HG02678 (cell line): ENCODE data around the gene PRICKLE1.

Experiments used
- ATAC-seq: cut with Tn5 transposase; IDR thresholded peaks from one replicate; pipeline ENCODE4 v1.9.1; 2021; ENCODE audit warnings: mild to moderate bottlenecking, moderate library complexity; ENCODE audit not compliant: unreplicated experiment

The PRICKLE1 gene

DNA sequence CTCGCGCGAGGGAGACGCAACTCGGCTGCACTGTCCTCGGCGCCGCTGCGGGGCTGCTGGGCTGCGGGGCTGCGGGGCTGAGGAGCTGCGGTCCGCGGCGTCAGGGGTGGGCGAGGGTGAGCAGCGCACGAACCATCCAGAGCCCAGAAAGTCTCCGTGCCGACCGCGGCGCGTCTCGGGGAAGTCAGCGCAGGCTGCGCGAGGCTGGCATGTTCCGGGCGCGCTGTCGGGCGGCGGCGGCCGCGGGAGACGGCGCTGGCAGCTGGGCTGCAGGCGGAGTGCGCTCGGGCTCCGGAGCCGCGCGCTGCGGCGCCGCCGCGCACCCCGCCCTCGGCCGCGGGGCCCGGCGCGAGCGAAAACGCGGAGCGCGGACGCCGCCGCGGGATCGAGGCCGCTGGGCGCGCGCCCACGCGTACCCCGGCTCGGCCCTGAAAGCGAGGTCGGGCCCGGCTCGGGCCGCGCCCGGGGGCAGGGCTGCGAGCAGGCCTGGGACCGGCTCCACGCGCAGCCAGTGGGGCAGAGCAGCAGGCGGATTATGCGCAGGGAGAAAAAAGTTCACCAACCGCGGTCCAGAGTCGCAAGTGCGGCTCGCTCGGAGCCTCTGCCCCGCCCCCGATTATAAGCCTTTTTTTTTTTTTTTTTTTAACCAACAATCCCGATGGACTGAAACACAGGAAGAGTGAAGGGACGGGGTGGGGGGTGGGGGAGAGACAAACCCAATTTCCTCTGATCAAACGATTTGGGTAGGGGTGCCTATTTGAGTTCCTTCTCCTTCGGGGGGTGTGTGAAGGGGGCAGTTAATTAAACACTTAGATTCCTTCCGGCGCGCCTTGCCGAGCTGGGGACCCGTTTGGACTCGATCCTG, at the start of gene PRICKLE1:
PRICKLE1 (minus strand) TSS at position 282 of the 865 bp plus-strand sequence. CDS start 117,230 bp downstream, outside the sequence.
- ATAC-seq = peak; percentile 84

DNA sequence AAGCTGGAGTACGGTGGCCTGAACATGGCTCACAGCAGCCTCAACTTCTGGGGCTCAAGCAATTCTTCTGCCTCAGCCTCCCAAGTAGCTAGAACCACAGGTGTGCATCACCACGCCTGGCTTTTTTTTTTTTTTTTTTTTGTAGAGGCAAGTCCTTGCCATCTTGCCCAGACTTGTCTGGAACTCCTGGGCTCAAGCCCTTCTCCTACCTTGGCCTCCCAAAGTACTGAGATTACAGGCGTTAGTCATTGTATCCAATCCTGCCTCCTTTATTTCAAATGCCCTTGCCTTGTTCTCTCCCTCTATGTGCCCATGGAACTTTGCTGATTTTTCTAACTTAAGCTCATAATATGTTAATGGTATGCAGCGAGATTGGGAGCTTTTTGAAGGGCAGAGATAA, 49.2 kb upstream of the PRICKLE1 start:
- ATAC-seq = no peak

DNA sequence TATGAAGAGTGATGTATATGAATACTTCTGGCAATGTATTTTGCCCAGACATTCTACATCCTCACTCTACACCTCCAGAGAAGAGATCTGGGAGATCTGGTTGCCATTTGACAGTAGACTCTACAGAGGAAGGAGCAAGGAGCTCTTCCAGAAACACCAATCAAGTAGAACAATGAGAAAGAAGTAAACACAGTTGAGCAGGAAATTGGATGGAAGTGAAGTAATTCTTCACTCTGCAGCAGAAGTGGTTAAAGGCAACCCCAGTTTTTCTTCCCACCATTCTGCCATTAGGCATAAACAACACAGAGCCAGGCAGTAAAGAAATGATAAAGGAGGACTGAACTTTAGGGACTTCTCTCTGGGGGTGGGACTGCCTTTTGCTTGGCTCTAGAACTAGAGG, 48.5 kb upstream of the PRICKLE1 start:
- ATAC-seq = no peak

DNA sequence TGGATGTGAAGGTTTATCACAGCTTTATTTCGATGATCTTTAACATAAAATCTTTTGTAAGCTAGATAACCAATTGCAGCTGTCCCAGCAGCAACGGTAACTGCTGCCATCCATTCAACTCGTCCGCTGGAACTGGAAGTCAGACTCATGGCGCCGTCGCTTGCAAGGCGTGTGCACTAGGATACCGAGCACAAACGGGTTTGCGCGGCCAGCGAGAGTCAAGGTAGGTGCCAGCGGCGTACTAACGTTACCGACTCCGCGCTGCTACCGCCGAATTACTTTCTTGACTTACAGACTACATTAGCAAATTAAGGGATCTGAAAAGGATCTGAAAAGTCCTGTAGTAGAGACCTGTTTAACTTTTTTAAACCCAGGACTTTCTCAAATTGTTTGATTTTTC, 47.4 kb upstream of the PRICKLE1 start:
- ATAC-seq = no peak

DNA sequence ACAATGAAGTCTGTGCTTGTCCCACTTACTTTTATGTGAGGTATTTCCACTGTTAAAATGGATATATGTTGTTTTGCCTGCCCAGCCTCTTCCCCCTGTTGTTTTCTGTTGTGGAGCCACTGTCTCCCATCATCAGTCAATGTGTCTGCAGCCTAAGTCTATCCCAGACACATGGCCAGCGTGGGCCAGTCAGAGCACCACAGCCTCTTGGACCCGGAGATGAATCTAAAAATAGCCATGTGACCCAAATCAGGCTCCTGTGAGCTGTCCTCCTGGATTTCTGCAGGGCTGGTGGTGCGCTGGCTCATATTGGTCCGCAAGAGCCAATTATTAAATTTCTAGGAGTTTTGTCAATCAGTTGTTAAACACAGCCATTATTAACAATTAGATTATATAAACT, 44.0 kb upstream of the PRICKLE1 start:
- no peak for ATAC-seq

DNA sequence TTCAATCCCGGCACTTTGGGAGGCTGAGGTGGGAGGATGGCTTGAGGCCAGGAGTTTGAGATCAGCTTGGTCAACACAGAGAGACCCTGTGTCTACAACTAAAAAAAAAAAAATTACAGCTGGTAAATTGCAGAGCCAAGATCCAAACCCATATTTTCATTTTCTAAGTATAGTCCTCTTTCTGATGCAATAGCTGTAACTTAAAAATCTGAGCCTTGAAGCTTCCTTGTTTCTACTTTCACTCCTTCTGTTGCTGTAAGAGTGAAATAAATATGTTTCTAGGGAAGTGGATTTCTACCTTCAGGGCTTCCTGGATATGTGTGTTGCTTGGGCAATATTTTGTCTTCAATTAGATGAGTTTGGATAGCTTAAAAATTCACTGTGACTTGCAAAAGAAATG, 42.0 kb upstream of the PRICKLE1 start:
- ATAC-seq = no peak

DNA sequence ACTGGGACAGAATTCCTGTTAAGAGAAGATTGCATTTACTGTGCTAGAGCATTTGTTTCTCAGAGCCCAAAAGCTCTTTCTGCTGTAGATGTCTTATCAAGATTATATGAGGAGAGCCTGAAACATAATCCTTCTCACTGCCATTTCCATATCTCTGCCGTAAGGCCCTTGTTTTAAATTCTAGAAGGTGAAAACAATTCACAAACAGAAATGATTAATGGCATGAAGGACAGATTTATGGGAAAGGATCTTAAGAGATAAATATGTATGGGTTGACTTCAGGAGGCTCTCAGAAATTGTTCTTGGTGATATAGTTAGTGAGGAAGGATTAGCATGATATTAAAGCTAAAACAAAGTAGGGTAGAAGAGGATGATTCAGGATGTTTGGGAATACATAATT, 40.8 kb upstream of the PRICKLE1 start:
- no peak for ATAC-seq

DNA sequence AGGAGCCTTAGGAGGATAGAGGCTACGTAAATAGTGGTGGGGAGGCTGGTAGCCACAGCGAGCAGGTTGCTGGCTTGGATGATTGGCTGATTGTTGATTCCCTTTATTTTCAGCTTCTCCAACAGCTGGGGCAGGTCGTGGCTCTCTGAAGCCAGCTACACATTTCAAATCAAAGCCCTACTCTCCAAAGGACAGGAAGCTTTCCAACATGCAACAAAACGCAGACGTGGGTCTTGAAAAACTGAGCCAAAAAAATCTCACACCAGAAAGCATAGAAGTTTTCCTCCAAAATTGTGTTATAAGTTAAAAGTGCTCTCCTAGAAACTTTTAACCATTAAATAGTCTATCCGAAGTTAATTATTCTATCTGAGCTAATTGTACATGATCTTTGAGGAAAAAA, 37.6 kb upstream of the PRICKLE1 start:
- ATAC-seq = no peak

DNA sequence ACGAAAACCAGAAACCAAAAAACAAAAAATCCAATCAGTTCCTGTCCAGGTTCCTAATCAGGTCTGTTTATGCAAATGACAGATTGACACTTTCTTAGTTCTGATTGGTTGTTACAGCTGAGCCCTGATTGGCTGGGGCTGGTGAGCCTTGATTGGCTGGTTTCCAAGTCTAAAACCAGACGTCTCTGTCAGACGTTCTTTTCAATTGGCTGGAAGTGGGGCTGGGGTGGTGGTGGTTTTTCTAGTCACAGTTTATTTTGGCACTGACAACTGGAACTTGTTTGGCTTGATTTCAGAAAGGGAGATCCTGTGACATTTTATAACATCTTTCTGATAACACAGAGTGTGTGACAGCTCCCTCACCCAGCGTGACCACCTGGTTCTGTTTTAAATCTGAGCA, 36.1 kb upstream of the PRICKLE1 start:
- no peak for ATAC-seq

DNA sequence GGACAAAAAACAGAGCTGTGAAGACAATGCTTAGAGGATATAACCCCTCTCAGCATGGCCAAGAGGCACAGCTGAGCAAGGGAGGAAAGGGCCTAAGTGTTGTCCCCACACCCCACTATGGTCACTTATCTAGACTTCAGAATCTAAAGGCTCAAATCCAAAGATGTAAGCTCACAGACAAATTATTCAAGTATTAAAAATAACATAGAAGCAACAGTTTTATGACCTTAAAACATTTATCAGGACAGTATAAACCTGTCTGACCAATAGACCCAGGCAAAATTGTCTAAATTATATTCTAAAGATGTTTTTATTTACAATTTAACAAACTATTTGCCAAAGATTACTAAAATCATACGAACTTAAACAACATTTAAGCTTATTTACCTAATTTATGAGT, 28.1 kb upstream of the PRICKLE1 start:
- ATAC-seq = no peak

DNA sequence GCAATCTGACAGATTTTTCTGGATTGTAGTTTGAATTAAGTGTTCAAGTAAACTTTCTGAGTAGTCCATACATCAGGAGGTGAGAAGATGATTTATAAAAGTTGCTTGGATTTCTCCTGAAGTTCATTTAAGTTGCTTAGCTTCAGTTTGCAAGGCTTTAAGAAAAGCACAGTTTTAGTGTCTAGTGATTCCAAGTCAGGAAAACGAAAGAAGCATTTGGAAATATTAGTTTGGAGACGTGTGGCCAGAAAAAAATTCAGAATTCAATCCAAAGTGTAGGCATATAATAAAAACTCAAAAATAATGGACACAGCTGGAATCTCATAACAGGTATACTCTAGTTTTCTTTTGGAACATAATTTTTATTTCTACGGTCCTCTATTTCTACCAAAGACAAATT, 25.5 kb upstream of the PRICKLE1 start:
- no peak for ATAC-seq

DNA sequence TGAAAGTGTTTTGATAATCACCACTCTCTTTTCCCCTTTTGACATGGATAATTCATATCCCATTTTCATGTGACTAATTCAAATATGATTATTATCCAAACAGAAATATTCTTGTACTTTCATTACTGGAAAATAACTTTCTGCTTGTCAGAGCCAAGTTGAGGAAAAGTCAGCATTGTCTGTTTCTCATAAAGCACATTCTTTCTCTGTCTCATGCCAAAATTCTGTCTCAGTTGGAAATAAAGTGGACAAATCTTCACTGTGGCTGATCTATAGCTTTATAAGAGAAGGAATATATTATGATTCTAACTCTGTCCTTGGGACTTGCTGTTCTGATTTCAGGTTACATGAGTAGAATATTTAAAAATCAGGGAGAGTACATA, 22.7 kb upstream of the PRICKLE1 start:
- no peak for ATAC-seq

DNA sequence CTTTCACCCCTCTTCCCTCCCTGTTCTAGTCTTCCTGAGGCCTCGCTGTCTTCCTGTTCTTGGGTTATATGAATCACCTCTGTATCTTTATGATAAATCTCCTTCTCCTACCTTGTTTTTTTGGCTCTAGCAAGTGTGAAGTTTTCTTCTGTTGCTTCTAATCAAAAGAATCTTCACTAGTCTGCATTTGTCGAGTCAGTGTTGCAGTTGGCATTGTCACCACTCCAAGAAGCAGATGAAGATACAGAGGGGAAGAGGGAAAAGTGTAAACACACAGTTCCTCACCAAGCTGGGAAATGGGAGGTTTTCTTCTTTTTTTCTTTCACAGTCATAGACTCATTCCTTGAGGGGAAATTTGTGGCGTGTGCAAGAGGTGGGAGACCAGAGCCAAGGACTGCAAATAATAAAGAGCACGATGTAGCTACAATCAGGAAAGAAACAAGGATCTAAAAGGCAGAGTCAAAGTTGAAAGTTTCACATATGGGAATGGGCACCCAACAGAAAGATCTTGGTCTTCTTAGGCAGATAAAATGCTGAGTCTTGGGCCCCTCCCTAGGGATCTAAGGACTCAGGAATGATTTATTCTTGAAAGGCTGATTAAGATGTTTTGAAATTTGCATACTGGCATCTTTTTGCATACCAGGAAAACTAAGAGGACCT, 22.2 kb upstream of the PRICKLE1 start:
- no peak for ATAC-seq

DNA sequence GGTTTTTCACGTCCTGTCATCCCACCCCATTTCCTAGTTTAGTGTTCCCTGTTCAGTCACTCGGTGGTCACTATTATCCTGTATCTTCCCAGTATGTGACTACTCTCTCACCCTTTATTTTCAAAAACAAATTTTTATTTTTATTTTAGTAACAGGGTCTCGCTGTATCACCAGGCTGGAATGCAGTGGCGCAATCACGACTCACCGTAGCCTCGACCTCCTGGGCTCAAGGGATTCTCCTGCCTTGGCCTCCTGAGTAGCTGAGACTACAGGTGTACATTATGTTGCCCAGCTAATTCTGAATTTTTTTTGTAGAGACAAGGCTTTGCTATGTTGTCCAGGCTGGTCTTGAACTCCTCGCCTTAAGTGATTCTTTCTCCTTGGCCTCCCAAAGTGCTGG, 20.1 kb upstream of the PRICKLE1 start:
- ATAC-seq = no peak

DNA sequence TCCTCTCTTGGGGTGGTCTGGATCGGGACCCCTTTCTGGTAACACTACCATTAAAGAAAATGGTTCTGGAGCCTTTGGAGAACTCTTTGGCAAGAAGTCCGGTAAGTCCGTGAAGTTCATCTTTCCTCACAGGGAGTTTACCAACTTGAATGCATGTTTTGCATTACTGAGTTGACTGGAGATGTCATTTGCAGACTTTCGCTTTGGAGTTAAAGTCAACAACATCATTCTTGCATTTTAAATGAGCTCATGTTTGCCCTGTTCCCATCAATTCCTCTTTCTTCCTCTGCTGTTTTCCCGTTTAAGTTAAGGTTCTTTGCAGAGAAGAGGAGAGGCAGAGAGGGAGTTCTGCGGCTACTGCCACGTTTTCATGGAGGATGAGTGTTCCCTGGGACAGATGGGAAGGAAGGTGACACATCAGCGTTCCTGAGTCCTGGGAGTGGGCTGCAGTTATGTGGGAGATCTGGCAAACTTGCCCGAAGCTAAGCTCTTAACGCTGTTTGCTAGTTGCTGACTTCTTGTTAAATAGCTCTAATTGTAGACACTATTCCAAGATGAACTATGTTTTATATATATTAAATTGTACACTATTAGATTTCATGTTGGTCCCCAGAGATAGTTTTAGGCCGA, 18.8 kb upstream of the PRICKLE1 start:
- ATAC-seq = no peak

DNA sequence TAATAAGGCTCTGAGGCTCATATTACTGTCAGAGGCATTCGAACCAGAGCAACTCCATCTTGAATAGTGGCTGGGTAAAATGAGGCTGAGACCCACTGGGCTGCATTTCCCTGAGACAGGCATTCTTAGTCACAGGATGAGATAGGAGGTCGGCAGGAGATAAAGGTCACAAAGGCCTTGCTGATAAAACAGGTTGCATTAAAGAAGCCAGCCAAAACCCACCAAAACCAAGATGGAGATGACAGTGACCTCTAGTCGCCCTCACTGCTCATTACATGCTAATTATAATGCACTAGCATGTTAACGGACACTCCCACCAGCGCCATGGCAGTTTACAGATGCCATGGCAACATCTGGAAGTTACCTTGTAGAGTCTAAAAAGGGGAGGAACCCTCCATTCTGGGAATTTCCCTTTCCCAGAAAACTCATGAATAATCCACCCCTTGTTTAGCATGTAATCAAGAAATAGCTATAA, 18.1 kb upstream of the PRICKLE1 start:
- ATAC-seq = no peak

DNA sequence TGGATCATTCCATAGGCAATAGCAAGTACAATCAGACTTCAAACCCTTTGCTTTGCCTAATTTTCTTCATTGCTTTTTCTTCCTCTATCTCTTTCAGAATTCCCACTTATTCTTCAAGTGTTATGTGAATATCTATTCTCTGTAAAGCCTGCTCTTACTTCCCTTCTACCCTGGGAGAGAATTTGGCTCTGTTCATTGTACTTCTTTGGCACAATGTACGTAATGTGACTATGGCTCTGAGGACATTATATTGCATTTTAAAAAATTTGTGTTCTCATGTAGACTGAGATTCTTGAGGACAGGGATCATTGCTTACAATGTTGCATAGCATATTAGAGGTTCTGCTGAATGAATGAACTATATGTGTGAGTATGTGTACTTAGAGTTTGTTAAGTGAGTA, 16.9 kb upstream of the PRICKLE1 start:
- no peak for ATAC-seq

DNA sequence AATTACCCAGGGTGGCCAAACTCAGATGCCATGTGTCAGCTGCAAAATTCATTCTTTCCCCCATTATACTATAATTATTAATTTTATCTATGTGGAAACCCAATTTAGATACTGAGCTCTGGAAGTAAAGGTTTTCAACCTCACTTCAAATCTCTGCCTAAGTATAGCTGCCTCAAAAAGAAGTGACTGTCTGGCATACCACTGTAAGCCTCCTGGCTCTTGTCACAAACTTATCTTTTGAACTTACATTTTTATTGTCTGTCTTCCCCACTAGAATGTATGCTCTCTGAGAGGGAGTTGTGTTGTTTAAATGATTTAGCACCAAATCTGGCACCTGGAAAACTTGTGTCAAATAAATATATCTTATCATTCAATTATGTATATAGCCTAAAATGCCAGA, 16.1 kb upstream of the PRICKLE1 start:
- ATAC-seq = no peak

DNA sequence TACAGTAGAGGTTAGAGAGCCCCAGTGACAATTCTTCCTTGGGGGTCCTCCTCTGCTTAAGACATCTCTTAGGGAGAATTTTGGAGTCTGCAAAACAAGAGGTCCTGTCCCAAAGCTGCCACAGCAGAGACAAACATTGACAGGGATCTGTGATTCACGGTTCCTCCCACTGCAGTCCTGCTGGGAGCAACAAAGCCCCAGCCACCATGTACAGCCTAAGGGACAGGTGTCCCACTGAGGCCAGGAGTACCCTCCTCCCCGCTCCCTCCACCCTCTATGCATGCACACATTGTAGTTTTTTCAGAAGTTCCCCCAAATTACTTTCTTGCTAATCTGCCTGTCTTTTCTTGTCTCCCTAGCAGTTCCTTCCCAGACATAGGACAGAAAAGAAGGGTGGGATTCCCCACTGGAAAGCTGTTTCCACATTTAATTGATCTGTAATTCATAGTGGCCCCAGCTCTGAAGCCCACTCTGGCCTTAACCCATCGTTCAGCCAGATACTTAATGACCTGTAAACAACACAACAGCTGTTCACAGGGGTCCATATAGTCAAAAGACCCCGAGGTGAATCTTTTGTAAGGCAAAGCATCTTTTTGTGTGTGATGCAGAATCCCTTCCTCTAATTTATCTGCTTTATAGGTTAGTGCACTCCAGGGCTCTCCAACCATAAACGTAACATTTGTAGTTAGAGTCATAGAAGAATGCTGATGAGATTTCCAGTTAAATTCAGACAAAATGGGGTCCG, 13.9 kb upstream of the PRICKLE1 start:
- ATAC-seq = no peak

DNA sequence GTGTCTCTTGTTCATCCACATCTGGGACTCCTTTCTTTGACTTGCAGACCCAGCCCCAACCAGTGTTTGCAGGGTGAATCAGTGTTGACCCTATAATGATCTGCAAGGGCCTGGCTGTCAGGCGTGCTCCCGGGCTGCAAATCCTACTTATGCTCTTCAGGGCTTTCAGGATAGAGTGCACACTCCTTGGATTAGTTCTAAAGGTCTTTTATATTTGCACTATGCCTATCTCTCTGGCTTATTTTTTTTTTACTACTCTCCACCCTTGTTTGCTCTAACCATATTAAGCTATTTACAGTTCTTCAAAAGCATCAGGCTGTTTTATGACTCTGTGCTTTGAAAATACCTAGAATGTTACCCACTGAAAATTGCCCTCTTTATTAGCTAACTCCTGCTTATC, 4.3 kb upstream of the PRICKLE1 start:
- no peak for ATAC-seq

DNA sequence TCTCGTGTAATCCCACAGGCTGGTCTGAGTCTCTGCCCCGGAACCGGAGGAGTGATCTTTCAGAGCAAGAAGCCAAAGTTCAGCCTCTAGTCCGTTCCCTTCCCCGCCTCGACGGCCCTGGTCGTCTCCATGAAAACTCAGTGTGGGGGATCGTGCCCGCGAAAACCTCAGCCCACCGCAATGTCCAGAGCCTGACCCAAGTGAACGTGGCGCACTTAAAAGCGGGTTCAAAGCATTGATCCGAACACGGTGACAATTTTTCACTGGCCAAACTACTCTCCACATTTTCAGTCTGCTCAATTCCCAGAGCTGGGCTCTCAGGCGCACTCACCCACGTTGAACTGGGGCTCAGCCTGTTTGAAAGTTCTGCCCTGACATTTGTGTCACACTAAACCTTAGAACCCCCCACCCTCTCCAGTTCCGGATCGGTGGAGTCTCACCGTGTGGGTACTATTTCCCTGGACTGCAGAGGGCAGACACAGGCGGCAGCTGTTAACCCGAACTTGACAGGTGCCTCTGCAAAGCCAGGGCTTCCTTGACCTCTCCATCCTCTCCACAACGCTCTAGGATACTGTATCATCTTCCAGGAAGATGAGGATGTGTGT, 886 bp upstream of the PRICKLE1 start:
- ATAC-seq = no peak
